Upper lobe of right lung (tissue), 1 donor: ENCODE data around the gene CDKAL1. TPM values are rescaled to one million over a fixed set of nuclear protein-coding genes. Genes with fewer than 3 reads are reported as not detected.

Experiments used
- ATAC-seq: fragments of 200-7000 bp; cut with Tn5 transposase; one replicate; pipeline ENCODE4 v1.9.1; 2020; ENCODE audit warnings: mild to moderate bottlenecking, moderate library complexity
- DNase-seq: peaks from one replicate; pipeline ENCODE4 v3.0.0-alpha.2; 2020
- H3K27ac ChIP-seq: fragments of 200-600 bp; one replicate; pipeline ENCODE4 v1.8.0; 2022
- H3K27me3 ChIP-seq: fragments of 200-600 bp; one replicate; pipeline ENCODE4 v1.8.0; 2022; ENCODE audit warnings: mild to moderate bottlenecking
- H3K36me3 ChIP-seq: fragments of 200-600 bp; one replicate; pipeline ENCODE4 v1.8.0; 2022
- H3K4me1 ChIP-seq: fragments of 200-600 bp; one replicate; pipeline ENCODE4 v1.8.0; 2022
- H3K4me3 ChIP-seq: fragments of 200-600 bp; one replicate; pipeline ENCODE4 v1.8.0; 2022; ENCODE audit warnings: mild to moderate bottlenecking
- H3K9me3 ChIP-seq: fragments of 200-600 bp; one replicate; pipeline ENCODE4 v1.8.0; 2022
- intact Hi-C: fragments of 100-400 bp; cut with DNase I; formaldehyde crosslinking; loops from one replicate; pipeline ENCODE4 v1.11.0; 2022
- total RNA-seq: library from RNA; stranded (reverse); fragmentation: NEBNext Ultra II Directional; extraction: Animal tissue kit (Norgen Biotek cat#: 25700); gene quantifications from one replicate; pipeline ENCODE4 v1.2.1, GENCODE V29; 2021
- TF ChIP-seq, protein P1 (sequence below): fragments of 200-600 bp; IDR thresholded peaks from one replicate; pipeline ENCODE4 v1.8.0; 2022; ENCODE audit warnings: antibody characterized with exemption
- donor health status: DM: no; HTN: yes; CAD: no; lungs with severe emphysema.

Gene CDKAL1
- total RNA-seq, 1 donor from 2014 or later: 16.0 TPM

- H3K36me3 ChIP-seq: no peaks in the 10 kb centered on the region
- DNase-seq (no peak), ATAC-seq (no peak)
- H3K27ac ChIP-seq: no peak overlapping the region
- H3K4me1 ChIP-seq: peaks cover 3% of the 10 kb centered on the region
- no peaks in the 10 kb centered on the region for H3K27me3 ChIP-seq
- TF ChIP-seq, protein P1, sequence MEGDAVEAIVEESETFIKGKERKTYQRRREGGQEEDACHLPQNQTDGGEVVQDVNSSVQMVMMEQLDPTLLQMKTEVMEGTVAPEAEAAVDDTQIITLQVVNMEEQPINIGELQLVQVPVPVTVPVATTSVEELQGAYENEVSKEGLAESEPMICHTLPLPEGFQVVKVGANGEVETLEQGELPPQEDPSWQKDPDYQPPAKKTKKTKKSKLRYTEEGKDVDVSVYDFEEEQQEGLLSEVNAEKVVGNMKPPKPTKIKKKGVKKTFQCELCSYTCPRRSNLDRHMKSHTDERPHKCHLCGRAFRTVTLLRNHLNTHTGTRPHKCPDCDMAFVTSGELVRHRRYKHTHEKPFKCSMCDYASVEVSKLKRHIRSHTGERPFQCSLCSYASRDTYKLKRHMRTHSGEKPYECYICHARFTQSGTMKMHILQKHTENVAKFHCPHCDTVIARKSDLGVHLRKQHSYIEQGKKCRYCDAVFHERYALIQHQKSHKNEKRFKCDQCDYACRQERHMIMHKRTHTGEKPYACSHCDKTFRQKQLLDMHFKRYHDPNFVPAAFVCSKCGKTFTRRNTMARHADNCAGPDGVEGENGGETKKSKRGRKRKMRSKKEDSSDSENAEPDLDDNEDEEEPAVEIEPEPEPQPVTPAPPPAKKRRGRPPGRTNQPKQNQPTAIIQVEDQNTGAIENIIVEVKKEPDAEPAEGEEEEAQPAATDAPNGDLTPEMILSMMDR: no peak
- intact Hi-C loops: no loop called here
- no peaks in the 10 kb centered on the region for H3K9me3 ChIP-seq
- no peak overlapping the region for H3K4me3 ChIP-seq
Measured at GRCh38 chr6:21100991-21101390, 566.7 kb downstream of the CDKAL1 start.

DNA sequence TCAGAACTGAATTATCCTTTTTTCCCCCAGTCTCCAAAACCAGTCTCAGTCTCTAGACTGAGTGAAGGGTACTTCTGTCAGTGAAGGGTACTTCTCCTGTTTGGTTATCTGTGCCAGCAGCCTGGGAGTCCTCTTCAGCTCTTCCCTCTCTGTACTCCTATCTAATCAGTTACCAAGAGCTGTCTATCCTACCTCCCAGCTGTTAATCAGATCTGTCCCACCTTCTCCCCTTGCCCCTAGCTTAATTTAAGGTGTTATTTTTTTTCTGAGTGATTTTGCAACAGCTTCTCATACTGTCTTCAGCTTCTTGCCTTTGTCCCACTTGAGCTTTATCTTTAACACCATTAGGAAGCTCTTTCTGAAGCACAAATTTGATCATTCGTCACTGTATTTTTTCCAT, 567.4 kb downstream of the CDKAL1 start:
- DNase-seq: no peak
- H3K27ac ChIP-seq: no peak overlapping the region
- intact Hi-C loops: no loop called here
- no peaks in the 10 kb centered on the region for H3K9me3 ChIP-seq
- H3K4me3 ChIP-seq: no peak overlapping the region
- H3K36me3 ChIP-seq: no peaks in the 10 kb centered on the region
- ATAC-seq: no peak
- H3K27me3 ChIP-seq: no peaks in the 10 kb centered on the region
- TF ChIP-seq, protein P1: no peak
- H3K4me1 ChIP-seq: peaks cover 3% of the 10 kb centered on the region

DNA sequence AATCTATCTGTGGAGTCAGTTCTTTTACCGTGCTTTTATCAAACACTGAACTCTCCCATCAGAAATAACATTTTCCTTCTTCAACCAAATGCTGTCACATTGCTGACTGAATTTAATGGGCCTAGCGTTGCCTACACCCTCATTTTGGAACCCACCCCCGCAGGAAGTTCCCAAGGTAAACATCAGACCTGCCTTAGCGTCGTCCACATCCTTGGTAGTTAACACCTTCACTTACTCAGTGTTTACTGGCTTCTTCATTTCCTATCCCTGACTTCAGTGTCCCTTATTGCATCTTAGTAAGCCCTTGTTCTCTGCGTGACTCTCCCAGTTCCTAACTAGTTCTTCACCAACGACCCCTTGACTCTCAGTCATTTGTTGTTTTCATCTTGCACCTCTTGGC, 567.9 kb downstream of the CDKAL1 start:
- Histone ChIP-seq H3K27ac (no peak overlapping the region), H3K4me1 (peaks cover 3% of the 10 kb centered on the region), H3K27me3 (no peaks in the 10 kb centered on the region), H3K4me3 (no peak overlapping the region), H3K36me3 (no peaks in the 10 kb centered on the region), H3K9me3 (no peaks in the 10 kb centered on the region)
- ATAC-seq: no peak
- DNase-seq: no peak
- TF ChIP-seq, protein P1: no peak
- intact Hi-C loops: no loop called here

GRCh38 chr6:21102624-21103023, 568.4 kb downstream of the CDKAL1 start:
- Histone ChIP-seq H3K9me3 (no peaks in the 10 kb centered on the region), H3K27me3 (no peaks in the 10 kb centered on the region), H3K36me3 (no peaks in the 10 kb centered on the region), H3K27ac (no peak overlapping the region), H3K4me3 (no peak overlapping the region), H3K4me1 (peaks cover 3% of the 10 kb centered on the region)
- no peak for DNase-seq
- intact Hi-C loops: no loop called here
- ATAC-seq: no peak
- TF ChIP-seq, protein P1: no peak

- no peaks in the 10 kb centered on the region for H3K9me3 ChIP-seq
- H3K27me3 ChIP-seq: no peaks in the 10 kb centered on the region
- intact Hi-C loops: no loop called here
- ATAC-seq (peak; percentile 57), DNase-seq (no peak)
- H3K4me3 ChIP-seq: no peak overlapping the region
- peaks cover 3% of the 10 kb centered on the region for H3K4me1 ChIP-seq
- H3K27ac ChIP-seq: no peak overlapping the region
- TF ChIP-seq, protein P1: no peak
- no peaks in the 10 kb centered on the region for H3K36me3 ChIP-seq
Measured at GRCh38 chr6:21103626-21104224, 569.5 kb downstream of the CDKAL1 start.

- Histone ChIP-seq H3K27ac (no peak overlapping the region), H3K9me3 (no peaks in the 10 kb centered on the region), H3K4me3 (no peak overlapping the region), H3K4me1 (peaks cover 5% of the 10 kb centered on the region), H3K36me3 (no peaks in the 10 kb centered on the region), H3K27me3 (no peaks in the 10 kb centered on the region)
- intact Hi-C loops: no loop called here
- ATAC-seq: no peak
- TF ChIP-seq, protein P1: no peak
- no peak for DNase-seq
Measured at GRCh38 chr6:21104288-21104687, 570.0 kb downstream of the CDKAL1 start.
